Activated CD8-positive, alpha-beta T cell treated with anti-CD3 and anti-CD28 coated beads, Interleukin-2, amount 10 ng/mL, durations not matched to agents 7 days and 5 days (primary cell): ENCODE data around the gene LRRC47. TPM values are rescaled to one million over a fixed set of nuclear protein-coding genes. Genes with fewer than 3 reads are reported as not detected.

Experiments used
- ATAC-seq: fragments of 150-1000 bp; cut with Tn5 transposase; one replicate; pipeline ENCODE4 v1.10.0; 2021; ENCODE audit warnings: moderate library complexity
- CTCF ChIA-PET: fragments of 350-600 bp; sonication (Branson Sonifier 250); formaldehyde crosslinking; loops from one replicate; lab custom pipeline; 2021; ENCODE audit warnings: antibody characterized with exemption; lab: Charles Lee
- POLR2A ChIA-PET: fragments of 350-600 bp; sonication (Branson Sonifier 250); formaldehyde crosslinking; loops from one replicate; lab custom pipeline; 2021; ENCODE audit warnings: antibody characterized with exemption; lab: Charles Lee
- DNase-seq: peaks from one replicate; pipeline ENCODE4 v3.0.0-alpha.2; 2020
- H3K27ac Mint-ChIP-seq: one replicate; pipeline ENCODE4 v1.8.0; 2021; ENCODE audit warnings: mild to moderate bottlenecking, mixed read lengths
- H3K27me3 Mint-ChIP-seq: one replicate; pipeline ENCODE4 v1.8.0; 2021; ENCODE audit warnings: low read depth, mixed read lengths
- H3K36me3 Mint-ChIP-seq: one replicate; pipeline ENCODE4 v1.8.0; 2021; ENCODE audit warnings: low read depth, mixed read lengths
- H3K4me1 Mint-ChIP-seq: one replicate; pipeline ENCODE4 v1.8.0; 2021; ENCODE audit warnings: low read depth, mixed read lengths
- H3K4me3 Mint-ChIP-seq: one replicate; pipeline ENCODE4 v1.8.0; 2021; ENCODE audit warnings: mild to moderate bottlenecking, mixed read lengths
- H3K9me3 Mint-ChIP-seq: one replicate; pipeline ENCODE4 v1.8.0; 2022; ENCODE audit warnings: mixed read lengths; ENCODE audit not compliant: insufficient read depth
- total RNA-seq, 2 experiments: library from RNA; stranded (reverse); gene quantifications; one replicate each; pipeline ENCODE4 v1.2.3, GENCODE V29; 2021

Gene LRRC47
- total RNA-seq, 2 experiments from 2014 or later: 36.4 to 39.5 TPM

- CTCF ChIA-PET: no interaction called here
- H3K4me3 Mint-ChIP-seq: no peak overlapping the region
- H3K36me3 Mint-ChIP-seq: no peaks in the 10 kb centered on the region
- ATAC-seq (no peak), DNase-seq (no peak)
- POLR2A ChIA-PET: no interaction called here
- no peaks in the 10 kb centered on the region for H3K4me1 Mint-ChIP-seq
- H3K27me3 Mint-ChIP-seq: peaks cover 4% of the 10 kb centered on the region
- no peak overlapping the region for H3K27ac Mint-ChIP-seq
- H3K9me3 Mint-ChIP-seq: peaks cover 6% of the 10 kb centered on the region
Observed at GRCh38 chr1:3763351-3764125, 32.8 kb downstream of the LRRC47 start.

- no peak for ATAC-seq
- Mint-ChIP-seq H3K4me1 (no peaks in the 10 kb centered on the region), H3K27ac (no peak overlapping the region), H3K9me3 (peaks cover 6% of the 10 kb centered on the region), H3K27me3 (peaks cover 4% of the 10 kb centered on the region), H3K4me3 (no peak overlapping the region), H3K36me3 (no peaks in the 10 kb centered on the region)
- ChIA-PET POLR2A (no interaction called here), CTCF (no interaction called here)
- DNase-seq: no peak
Observed at GRCh38 chr1:3762873-3763228, 33.4 kb downstream of the LRRC47 start.

- Mint-ChIP-seq H3K36me3 (no peaks in the 10 kb centered on the region), H3K4me1 (no peaks in the 10 kb centered on the region), H3K27me3 (peaks cover 4% of the 10 kb centered on the region), H3K9me3 (peaks cover 6% of the 10 kb centered on the region), H3K27ac (no peak overlapping the region), H3K4me3 (no peak overlapping the region)
- DNase-seq: no peak
- CTCF ChIA-PET: no interaction called here
- ATAC-seq: no peak
- POLR2A ChIA-PET: no interaction called here
Observed at GRCh38 chr1:3762151-3762872, 34.0 kb downstream of the LRRC47 start.

- Mint-ChIP-seq H3K27ac (no peak overlapping the region), H3K27me3 (peaks cover 4% of the 10 kb centered on the region), H3K9me3 (peaks cover 6% of the 10 kb centered on the region), H3K4me1 (no peaks in the 10 kb centered on the region), H3K4me3 (no peak overlapping the region), H3K36me3 (no peaks in the 10 kb centered on the region)
- CTCF ChIA-PET: interaction anchor here (1.1 to 1.3 kb wide), 3 partner anchors 8 to 37 kb away, joined by 3 to 4 read pairs (median 4); no protein-coding TSS in a partner anchor
- no peak for DNase-seq
- POLR2A ChIA-PET: no interaction called here
- no peak for ATAC-seq
Observed at GRCh38 chr1:3761296-3762010, 34.8 kb downstream of the LRRC47 start.

- Mint-ChIP-seq H3K4me1 (no peaks in the 10 kb centered on the region), H3K4me3 (no peak overlapping the region), H3K27me3 (peaks cover 4% of the 10 kb centered on the region), H3K9me3 (peaks cover 6% of the 10 kb centered on the region), H3K27ac (no peak overlapping the region), H3K36me3 (no peaks in the 10 kb centered on the region)
- no peak for DNase-seq
- ATAC-seq: no peak
- ChIA-PET CTCF (interaction anchor here (1.3 to 1.5 kb wide), 2 partner anchors 9 to 16 kb away, joined by 3 to 4 read pairs; no protein-coding TSS in a partner anchor), POLR2A (no interaction called here)
Observed at GRCh38 chr1:3759796-3760195, 36.5 kb downstream of the LRRC47 start.

- H3K27ac Mint-ChIP-seq: no peak overlapping the region
- peaks cover 4% of the 10 kb centered on the region for H3K27me3 Mint-ChIP-seq
- ATAC-seq (no peak), DNase-seq (no peak)
- no peaks in the 10 kb centered on the region for H3K36me3 Mint-ChIP-seq
- H3K9me3 Mint-ChIP-seq: peaks cover 6% of the 10 kb centered on the region
- ChIA-PET CTCF (interaction anchor here (1.5 kb wide), 1 partner anchor 10 kb away, joined by 4 read pairs; no protein-coding TSS in a partner anchor), POLR2A (no interaction called here)
- no peak overlapping the region for H3K4me3 Mint-ChIP-seq
- H3K4me1 Mint-ChIP-seq: no peaks in the 10 kb centered on the region
Observed at GRCh38 chr1:3759164-3759563, 37.1 kb downstream of the LRRC47 start.

GRCh38 chr1:3756394-3756793, 39.9 kb downstream of the LRRC47 start:
- Mint-ChIP-seq H3K36me3 (no peaks in the 10 kb centered on the region), H3K9me3 (peaks cover 6% of the 10 kb centered on the region), H3K27ac (no peak overlapping the region), H3K27me3 (peaks cover 4% of the 10 kb centered on the region), H3K4me3 (no peak overlapping the region), H3K4me1 (no peaks in the 10 kb centered on the region)
- CTCF ChIA-PET: no interaction called here
- no peak for DNase-seq
- POLR2A ChIA-PET: interaction anchor here (0.5 kb wide), 1 partner anchor 1585 kb away, joined by 3 read pairs; no protein-coding TSS in a partner anchor
- ATAC-seq: no peak

GRCh38 chr1:3753656-3754454, 42.4 kb downstream of the LRRC47 start:
- no peak for DNase-seq
- H3K4me3 Mint-ChIP-seq: no peak overlapping the region
- no peak for ATAC-seq
- CTCF ChIA-PET: no interaction called here
- no peak overlapping the region for H3K27ac Mint-ChIP-seq
- POLR2A ChIA-PET: no interaction called here
- no peaks in the 10 kb centered on the region for H3K9me3 Mint-ChIP-seq
- no peaks in the 10 kb centered on the region for H3K4me1 Mint-ChIP-seq
- H3K27me3 Mint-ChIP-seq: peaks cover 4% of the 10 kb centered on the region
- H3K36me3 Mint-ChIP-seq: no peaks in the 10 kb centered on the region

- no peaks in the 10 kb centered on the region for H3K36me3 Mint-ChIP-seq
- CTCF ChIA-PET: no interaction called here
- no peaks in the 10 kb centered on the region for H3K9me3 Mint-ChIP-seq
- ATAC-seq: no peak
- DNase-seq: no peak
- H3K27me3 Mint-ChIP-seq: peaks cover 4% of the 10 kb centered on the region
- no peak within 1 kb of the TSS for H3K27ac Mint-ChIP-seq
- H3K4me3 Mint-ChIP-seq: no peak within 1 kb of the TSS
- POLR2A ChIA-PET: interaction anchor here (0.5 kb wide), 1 partner anchor 32 kb away, joined by 3 read pairs; no protein-coding TSS in a partner anchor
- H3K4me1 Mint-ChIP-seq: peaks cover 10% of the 10 kb centered on the region
Observed at GRCh38 chr1:3752400-3752945, 43.8 kb downstream of the LRRC47 start, which contains the start of gene CCDC27. Gene CCDC27, plus strand, starts transcription at chr1:3752450. Its CDS starts 32 bp downstream, at chr1:3752482.

GRCh38 chr1:3750741-3751140, 45.6 kb downstream of the LRRC47 start:
- ATAC-seq: no peak
- CTCF ChIA-PET: no interaction called here
- H3K9me3 Mint-ChIP-seq: no peaks in the 10 kb centered on the region
- H3K27me3 Mint-ChIP-seq: peaks cover 4% of the 10 kb centered on the region
- H3K36me3 Mint-ChIP-seq: no peaks in the 10 kb centered on the region
- H3K27ac Mint-ChIP-seq: no peak overlapping the region
- peaks cover 20% of the 10 kb centered on the region for H3K4me1 Mint-ChIP-seq
- POLR2A ChIA-PET: no interaction called here
- no peak for DNase-seq
- H3K4me3 Mint-ChIP-seq: no peak overlapping the region

GRCh38 chr1:3749512-3749911, 46.8 kb downstream of the LRRC47 start:
- ChIA-PET POLR2A (no interaction called here), CTCF (no interaction called here)
- no peak for ATAC-seq
- H3K4me3 Mint-ChIP-seq: no peak overlapping the region
- no peaks in the 10 kb centered on the region for H3K36me3 Mint-ChIP-seq
- peaks cover 27% of the 10 kb centered on the region for H3K4me1 Mint-ChIP-seq
- H3K27ac Mint-ChIP-seq: no peak overlapping the region
- H3K9me3 Mint-ChIP-seq: no peaks in the 10 kb centered on the region
- peaks cover 4% of the 10 kb centered on the region for H3K27me3 Mint-ChIP-seq
- no peak for DNase-seq
